ENCODE results near the gene ITGAD. TPM values are rescaled to one million over a fixed set of nuclear protein-coding genes. Genes with fewer than 3 reads are reported as not detected.
A peak's percentile ranks its signal among the peaks of the same experiment; 100 is the strongest.

The ITGAD gene
- total and polyA plus RNA-seq, 2 of the 13 experiments (the other 11 are each of a cell fraction or from before 2014, with no cell fraction given), result not detected

GRCh38 chr16:31458073-31458843 lies 65.1 kb downstream of the ITGAD start (continued):
- TF ChIP-seq ZNF607 (CRISPR knock-in tag; IDR thresholded peaks at IDR 0.05; ENCODE audit: borderline replicate concordance) (no peak; the same call in 1 of the 2 replicates), U2AF1 (optimal IDR thresholded peaks at IDR 0.05; ENCODE audit: low read depth, low read length) (no peak), ZBTB34 (CRISPR knock-in tag; IDR thresholded peaks at IDR 0.05) (peak; percentile 98; the same call in 1 of the 2 replicates), ARID5B (CRISPR knock-in tag; IDR thresholded peaks at IDR 0.05) (peak; percentile 81), NR0B2 (CRISPR knock-in tag; IDR thresholded peaks at IDR 0.05) (peak; percentile 93), ESRRA (CRISPR knock-in tag; IDR thresholded peaks at IDR 0.05; ENCODE audit: low read depth) (peak; percentile 88), NCOR1 (IDR thresholded peaks at IDR 0.05; ENCODE audit: borderline replicate concordance, low read length) (no peak; the same call in 1 of the 2 replicates), THRA (CRISPR knock-in tag; IDR thresholded peaks at IDR 0.05; ENCODE audit: borderline replicate concordance) (peak; percentile 84), ATM (IDR thresholded peaks at IDR 0.05; ENCODE audit: borderline replicate concordance) (no peak), REL (CRISPR knock-in tag; conservative IDR thresholded peaks at IDR 0.05) (no peak; the same call in 1 of the 2 replicates), JUNB (CRISPR knock-in tag; IDR thresholded peaks at IDR 0.05; ENCODE audit: borderline replicate concordance) (no peak; the same call in 1 of the 2 replicates), MYNN (CRISPR knock-in tag; IDR thresholded peaks at IDR 0.05; ENCODE audit: low read depth) (no peak), DPF2 (CRISPR knock-in tag; IDR thresholded peaks at IDR 0.05; ENCODE audit: borderline replicate concordance, low read depth) (peak; percentile 69), BRD4 (CRISPR knock-in tag; IDR thresholded peaks at IDR 0.05) (peak; percentile 63; the same call in 1 of the 2 replicates)
- TF ChIP-seq, protein P1, sequence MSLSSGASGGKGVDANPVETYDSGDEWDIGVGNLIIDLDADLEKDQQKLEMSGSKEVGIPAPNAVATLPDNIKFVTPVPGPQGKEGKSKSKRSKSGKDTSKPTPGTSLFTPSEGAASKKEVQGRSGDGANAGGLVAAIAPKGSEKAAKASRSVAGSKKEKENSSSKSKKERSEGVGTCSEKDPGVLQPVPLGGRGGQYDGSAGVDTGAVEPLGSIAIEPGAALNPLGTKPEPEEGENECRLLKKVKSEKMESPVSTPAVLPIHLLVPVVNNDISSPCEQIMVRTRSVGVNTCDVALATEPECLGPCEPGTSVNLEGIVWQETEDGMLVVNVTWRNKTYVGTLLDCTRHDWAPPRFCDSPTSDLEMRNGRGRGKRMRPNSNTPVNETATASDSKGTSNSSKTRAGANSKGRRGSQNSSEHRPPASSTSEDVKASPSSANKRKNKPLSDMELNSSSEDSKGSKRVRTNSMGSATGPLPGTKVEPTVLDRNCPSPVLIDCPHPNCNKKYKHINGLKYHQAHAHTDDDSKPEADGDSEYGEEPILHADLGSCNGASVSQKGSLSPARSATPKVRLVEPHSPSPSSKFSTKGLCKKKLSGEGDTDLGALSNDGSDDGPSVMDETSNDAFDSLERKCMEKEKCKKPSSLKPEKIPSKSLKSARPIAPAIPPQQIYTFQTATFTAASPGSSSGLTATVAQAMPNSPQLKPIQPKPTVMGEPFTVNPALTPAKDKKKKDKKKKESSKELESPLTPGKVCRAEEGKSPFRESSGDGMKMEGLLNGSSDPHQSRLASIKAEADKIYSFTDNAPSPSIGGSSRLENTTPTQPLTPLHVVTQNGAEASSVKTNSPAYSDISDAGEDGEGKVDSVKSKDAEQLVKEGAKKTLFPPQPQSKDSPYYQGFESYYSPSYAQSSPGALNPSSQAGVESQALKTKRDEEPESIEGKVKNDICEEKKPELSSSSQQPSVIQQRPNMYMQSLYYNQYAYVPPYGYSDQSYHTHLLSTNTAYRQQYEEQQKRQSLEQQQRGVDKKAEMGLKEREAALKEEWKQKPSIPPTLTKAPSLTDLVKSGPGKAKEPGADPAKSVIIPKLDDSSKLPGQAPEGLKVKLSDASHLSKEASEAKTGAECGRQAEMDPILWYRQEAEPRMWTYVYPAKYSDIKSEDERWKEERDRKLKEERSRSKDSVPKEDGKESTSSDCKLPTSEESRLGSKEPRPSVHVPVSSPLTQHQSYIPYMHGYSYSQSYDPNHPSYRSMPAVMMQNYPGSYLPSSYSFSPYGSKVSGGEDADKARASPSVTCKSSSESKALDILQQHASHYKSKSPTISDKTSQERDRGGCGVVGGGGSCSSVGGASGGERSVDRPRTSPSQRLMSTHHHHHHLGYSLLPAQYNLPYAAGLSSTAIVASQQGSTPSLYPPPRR (CRISPR knock-in tag; IDR thresholded peaks at IDR 0.05; ENCODE audit: borderline replicate concordance), result peak; percentile 82; the same call in 1 of the 2 replicates

Data from HepG2 (cell line).